Kidney (tissue), 14 donors: Measurements from ENCODE around the gene DCHS1. TPM values are rescaled to one million over a fixed set of nuclear protein-coding genes. Genes with fewer than 3 reads are reported as not detected.

Experiments used
- DNase-seq, 5 donors: peaks; one replicate each; pipeline ENCODE4 v3.0.0-alpha.2; 2013 to 2020
- FAIRE-seq: peaks from 2 replicates; lab custom pipeline; 2012; peaks lifted over from hg19 to GRCh38; lab: Jason Lieb, UNC
- H3K27ac ChIP-seq, 2 donors: one replicate each; pipeline ENCODE4 v1.7.0; 2013; ENCODE audit warnings: low read depth in 2 of 2, low read length in 2 of 2, inconsistent platforms in 1 of 2
- H3K27me3 ChIP-seq: one replicate; pipeline ENCODE4 v1.7.1; 2013; ENCODE audit warnings: low read length, inconsistent platforms; ENCODE audit not compliant: control insufficient read depth, insufficient read depth
- H3K36me3 ChIP-seq, 3 donors: one replicate each; pipeline versions ENCODE4 v1.7.0 to v1.7.1; 2013; ENCODE audit warnings: low read length in 3 of 3, control low read depth in 1 of 3, inconsistent platforms in 1 of 3; ENCODE audit not compliant: insufficient read depth in 3 of 3, control insufficient read depth in 2 of 3
- H3K4me1 ChIP-seq, 3 donors: one replicate each; pipeline versions ENCODE4 v1.7.0 to v1.7.1; 2013; ENCODE audit warnings: low read length in 3 of 3, inconsistent platforms in 1 of 3, low read depth in 1 of 3; ENCODE audit not compliant: control insufficient read depth in 2 of 3, insufficient read depth in 2 of 3
- H3K4me3 ChIP-seq, 3 donors: one replicate each; pipeline versions ENCODE4 v1.7.0 to v1.8.1; 2013; ENCODE audit warnings: low read length in 3 of 3, control low read depth in 1 of 3, inconsistent platforms in 1 of 3
- H3K9ac ChIP-seq, 3 donors: one replicate each; pipeline versions ENCODE4 v1.7.0 to v1.7.1; 2013; ENCODE audit warnings: low read length in 3 of 3, control low read depth in 1 of 3, inconsistent platforms in 1 of 3
- H3K9me3 ChIP-seq, 3 donors: one replicate each; pipeline versions ENCODE4 v1.7.0 to v1.7.1; 2013; ENCODE audit warnings: low read length in 3 of 3, control low read depth in 1 of 3, inconsistent platforms in 1 of 3; ENCODE audit not compliant: control insufficient read depth in 2 of 3, insufficient read depth in 1 of 3
- CTCF ChIP-seq: IDR thresholded peaks from 3 replicates; pipeline ENCODE4 v1.5.1; 2012; ENCODE audit warnings: mild to moderate bottlenecking, moderate library complexity, borderline replicate concordance; ENCODE audit not compliant: insufficient read depth; ENCODE audit errors: extremely low read depth
- intact Hi-C: fragments of 100-400 bp; cut with DNase I; formaldehyde crosslinking; loops from one replicate; pipeline ENCODE4 v1.11.1; 2022
- polyA plus RNA-seq: library from polyadenylated mRNA; stranded (reverse); fragments of 350-450 nt; fragmentation: Illumina TruSeq; extraction: RNeasy Lipid Tissue Mini Kit (QIAGEN cat#74804); gene quantifications from one replicate; pipeline ENCODE4 v1.2.3, GENCODE V29; 2014; ENCODE audit warnings: low read depth, low replicate concordance; ENCODE audit not compliant: insufficient read depth
- total RNA-seq: library from RNA; stranded (reverse); fragmentation: NEBNext Ultra II Directional; extraction: Animal tissue kit (Norgen Biotek cat#: 25700); gene quantifications from one replicate; pipeline ENCODE4 v1.2.1, GENCODE V29; 2021
- donor health status: control.
- donor health status: control.
- donor health status: control.
- donor health status: control.
- donor health status: control.
- donor health status: DM: yes; HTN: yes; CAD: no.
- donor health status: Normal renal cell carcinoma (clear cell type).

Gene DCHS1
- total and polyA plus RNA-seq, 2 donors from 2014 or later = 2.4 to 17.0 TPM

DNA sequence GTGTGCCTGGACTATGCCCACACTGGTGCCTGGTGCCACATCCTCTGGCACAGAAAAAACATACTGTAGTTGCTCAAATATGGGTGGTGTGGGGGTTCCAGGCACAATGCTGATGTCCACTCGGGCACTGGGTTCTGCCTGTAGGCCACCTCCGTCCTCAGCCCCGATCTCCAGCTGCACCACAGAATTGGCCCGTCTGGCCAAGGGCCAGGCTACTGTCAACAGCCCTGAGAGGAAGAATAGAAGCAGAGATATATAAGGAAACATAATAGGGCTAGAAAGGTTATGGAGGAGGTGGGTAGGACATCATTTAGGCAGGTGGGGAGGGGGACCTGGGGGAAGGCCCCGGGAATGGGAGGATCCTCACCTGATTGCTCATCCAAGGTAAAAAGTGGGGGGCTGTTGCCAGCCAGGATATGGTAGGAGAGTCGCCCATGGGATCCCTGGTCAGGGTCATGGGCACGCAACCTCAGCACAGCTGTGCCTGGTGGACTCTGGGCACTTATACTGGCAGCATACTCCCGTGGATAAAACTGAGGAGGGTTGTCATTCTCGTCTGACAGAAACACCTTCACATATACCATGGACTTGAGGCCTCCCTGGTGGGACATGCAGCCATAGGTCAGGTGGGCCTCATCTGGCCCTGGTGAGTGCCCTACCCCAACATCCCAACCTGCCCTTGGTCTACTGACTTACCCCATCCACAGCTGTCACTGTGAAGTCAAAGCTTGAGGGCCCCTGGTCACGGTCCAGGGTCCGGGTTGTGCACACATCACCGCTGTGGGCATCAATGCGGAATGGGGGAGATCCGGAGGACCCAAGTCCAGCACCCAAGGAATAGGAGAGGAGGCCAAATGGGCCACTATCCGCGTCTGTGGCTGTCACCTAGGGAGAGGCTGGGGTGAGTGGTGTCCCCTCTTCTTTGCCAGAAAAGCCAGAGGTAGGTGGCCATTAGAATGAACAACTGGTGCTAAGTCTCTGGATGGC is 21.9 kb downstream of the DCHS1 start:
- intact Hi-C loops = no loop called here
- FAIRE-seq (no peak), DNase-seq (peak in 1 of 5 donors; percentile 58)
- Histone ChIP-seq H3K27me3 (no peaks in the 10 kb centered on the region), H3K36me3 (peaks cover 0 to 3% (median 0%) of the 10 kb centered on the region in 3 donors), H3K27ac (no peak overlapping the region), H3K9ac (no peak overlapping the region), H3K4me1 (peaks cover 0 to 23% (median 12%) of the 10 kb centered on the region in 3 donors), H3K9me3 (no peaks in the 10 kb centered on the region), H3K4me3 (no peak overlapping the region)
- no peak for TF ChIP-seq CTCF

DNA sequence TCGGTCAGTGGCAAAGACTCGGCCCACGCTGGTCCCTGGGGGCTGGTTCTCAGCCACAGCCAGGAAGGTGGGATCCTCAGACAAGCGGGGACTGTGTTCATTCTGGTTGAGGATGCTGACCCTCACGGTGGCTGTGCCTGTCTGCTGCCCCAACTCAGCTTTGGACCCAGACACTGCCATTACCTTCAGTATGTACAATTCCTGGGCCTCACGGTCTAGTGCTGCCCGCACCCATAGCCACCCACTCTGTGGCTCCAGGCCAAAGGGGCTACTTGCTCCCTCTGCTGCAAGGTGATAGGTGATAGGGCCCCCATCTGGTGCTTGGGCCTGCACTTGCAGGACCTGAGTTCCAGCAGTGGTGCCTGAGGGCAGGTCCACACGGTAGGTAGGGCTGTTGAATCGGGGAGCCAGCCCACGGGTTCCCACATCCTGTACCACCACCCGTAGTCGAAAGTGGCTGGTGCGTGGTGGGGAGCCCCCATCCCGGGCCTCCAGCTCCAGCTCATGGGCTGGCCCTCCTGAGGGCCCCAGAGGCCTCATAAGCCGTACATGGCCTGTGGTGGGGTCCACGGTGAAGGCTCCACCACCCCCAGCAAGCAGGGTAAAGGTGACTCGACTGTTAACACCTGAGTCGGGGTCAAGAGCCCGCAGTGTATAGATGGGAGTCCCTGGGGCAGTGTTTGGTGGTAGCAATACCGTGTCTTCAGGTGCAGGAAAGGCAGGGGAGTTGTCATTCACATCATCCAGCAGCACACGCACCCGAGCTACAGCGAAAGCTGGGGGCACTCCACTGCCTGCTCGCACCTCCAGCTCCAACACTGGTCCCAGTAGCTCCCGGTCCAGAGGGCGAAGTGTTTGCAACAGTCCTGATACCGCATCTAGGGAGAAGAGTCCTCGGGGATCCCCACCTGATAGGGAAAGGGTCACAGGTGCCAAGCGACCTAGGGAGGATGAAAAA is 23.2 kb downstream of the DCHS1 start:
- intact Hi-C loops = no loop called here
- Histone ChIP-seq H3K4me1 (peaks cover 0 to 12% (median 6%) of the 10 kb centered on the region in 3 donors), H3K4me3 (no peak overlapping the region), H3K9me3 (no peaks in the 10 kb centered on the region), H3K27me3 (no peaks in the 10 kb centered on the region), H3K9ac (no peak overlapping the region), H3K36me3 (peaks cover 0 to 3% (median 3%) of the 10 kb centered on the region in 3 donors), H3K27ac (no peak overlapping the region)
- DNase-seq (peak in 1 of 5 donors; percentile 43), FAIRE-seq (no peak)
- no peak for TF ChIP-seq CTCF

GRCh38 chr11:6631361-6631890 is 24.2 kb downstream of the DCHS1 start:
- H3K9ac ChIP-seq = no peak overlapping the region
- H3K9me3 ChIP-seq = no peaks in the 10 kb centered on the region
- H3K27ac ChIP-seq = no peak overlapping the region
- intact Hi-C loops = no loop called here
- peaks cover 0 to 10% (median 0%) of the 10 kb centered on the region in 3 donors for H3K4me1 ChIP-seq
- H3K36me3 ChIP-seq = peaks cover 0 to 4% (median 3%) of the 10 kb centered on the region in 3 donors
- H3K27me3 ChIP-seq = no peaks in the 10 kb centered on the region
- TF ChIP-seq CTCF = no peak
- FAIRE-seq (no peak), DNase-seq (peak in 1 of 5 donors; percentile 48)
- no peak overlapping the region for H3K4me3 ChIP-seq
